WTC11 (cell line): ENCODE measurements around the gene CSTPP1. TPM values are rescaled to one million over a fixed set of nuclear protein-coding genes. Genes with fewer than 3 reads are reported as not detected.
"Not testable (repeated sequence)": the region's sequence is repeated elsewhere in the genome, so short reads cannot be mapped to it uniquely, and the experiment has no call there.

Experiments used
- ATAC-seq: fragments of 200-7000 bp; cut with Tn5 transposase; 2 replicates; pipeline ENCODE4 v1.10.0; 2021; ENCODE audit warnings: mild to moderate bottlenecking, moderate library complexity
- CTCF ChIA-PET: fragments of 300-600 bp; sonication (Branson Sonifier 250); formaldehyde crosslinking; loops from one replicate; lab custom pipeline; 2021; ENCODE audit warnings: antibody characterized with exemption; lab: Charles Lee
- POLR2A ChIA-PET: fragments of 350-600 bp; sonication (Branson Sonifier 250); formaldehyde crosslinking; loops from one replicate; lab custom pipeline; 2021; ENCODE audit warnings: antibody characterized with exemption; lab: Charles Lee
- DNase-seq: peaks from one replicate; pipeline ENCODE4 v3.0.0; 2021; ENCODE audit warnings: low spot score
- H3K27ac Mint-ChIP-seq: 2 replicates; pipeline ENCODE4 v1.8.0; 2021; ENCODE audit warnings: mixed read lengths
- H3K27me3 Mint-ChIP-seq: 2 replicates; pipeline ENCODE4 v1.8.0; 2021; ENCODE audit warnings: low read depth, mild to moderate bottlenecking, moderate library complexity, mixed read lengths
- H3K36me3 Mint-ChIP-seq: 2 replicates; pipeline ENCODE4 v1.8.0; 2021; ENCODE audit warnings: mixed read lengths
- H3K4me1 Mint-ChIP-seq: 2 replicates; pipeline ENCODE4 v1.8.0; 2022; ENCODE audit warnings: mixed read lengths
- H3K4me3 Mint-ChIP-seq: 2 replicates; pipeline ENCODE4 v1.8.0; 2021; ENCODE audit warnings: mild to moderate bottlenecking, moderate library complexity, mixed read lengths
- H3K9me3 Mint-ChIP-seq: 2 replicates; pipeline ENCODE4 v1.8.0; 2021; ENCODE audit warnings: mixed read lengths
- AFF4 ChIP-seq: sonication (generic); formaldehyde crosslinking; IDR thresholded peaks from 2 replicates; pipeline ENCODE4 v1.8.1; 2023; ENCODE audit warnings: mild to moderate bottlenecking, missing genetic modification reagents, borderline replicate concordance
- HMGA2 ChIP-seq: fragments of 250-450 bp; sonication (Bioruptor Pico); IDR thresholded peaks from 2 replicates; pipeline ENCODE4 v1.4.0; 2021; ENCODE audit warnings: mild to moderate bottlenecking, moderate library complexity
- NFE2L1 ChIP-seq: sonication (generic); formaldehyde crosslinking; IDR thresholded peaks from 2 replicates; pipeline ENCODE4 v1.8.1; 2023; ENCODE audit warnings: missing genetic modification reagents
- total RNA-seq: library from RNA; stranded (reverse); gene quantifications from 3 replicates; pipeline ENCODE4 v1.2.3, GENCODE V29; 2021
- TF ChIP-seq, protein P1 (sequence below): sonication (generic); formaldehyde crosslinking; IDR thresholded peaks from 2 replicates; pipeline ENCODE4 v1.8.0; 2023; ENCODE audit warnings: missing genetic modification reagents, mild to moderate bottlenecking, borderline replicate concordance
- TF ChIP-seq, protein P2 (sequence below): sonication (generic); formaldehyde crosslinking; IDR thresholded peaks from 2 replicates; pipeline ENCODE4 v1.8.1; 2022; ENCODE audit warnings: low read depth, missing genetic modification reagents, borderline replicate concordance
- TF ChIP-seq, protein P3 (sequence below): fragments of 250-450 bp; sonication (Bioruptor Pico); IDR thresholded peaks from 2 replicates; pipeline ENCODE4 v1.9.0; 2021; ENCODE audit warnings: mild to moderate bottlenecking, borderline replicate concordance
- TF ChIP-seq, protein P4 (sequence below): fragments of 250-450 bp; sonication (Bioruptor Pico); IDR thresholded peaks from 2 replicates; pipeline ENCODE4 v1.9.0; 2021; ENCODE audit warnings: moderate library complexity, mild to moderate bottlenecking, inconsistent platforms, borderline replicate concordance

Gene CSTPP1
- total RNA-seq, 1 experiment from 2014 or later: 23.6 TPM

DNA sequence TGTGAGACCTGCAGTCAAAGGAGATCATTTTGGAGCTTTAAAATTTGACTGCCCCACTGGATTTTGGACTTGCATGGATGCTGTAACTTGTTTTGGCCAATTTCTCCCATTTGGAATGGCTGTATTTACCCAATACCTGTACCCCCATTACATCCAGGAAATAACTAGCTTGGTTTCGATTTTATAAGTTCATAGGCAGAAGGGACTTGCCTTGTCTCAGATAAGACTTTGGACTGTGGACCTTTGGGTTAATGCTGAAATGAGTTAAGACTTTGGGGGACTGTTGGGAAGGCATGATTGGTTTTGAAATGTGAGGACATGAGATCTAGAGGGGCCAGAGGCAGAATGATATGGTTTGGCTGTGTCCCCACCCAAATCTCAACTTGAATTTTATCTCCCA is 7.9 kb upstream of the CSTPP1 start:
- H3K27me3 Mint-ChIP-seq, ATAC-seq, DNase-seq, H3K27ac Mint-ChIP-seq, H3K4me3 Mint-ChIP-seq, H3K36me3 Mint-ChIP-seq, POLR2A ChIA-PET, H3K4me1 Mint-ChIP-seq: not testable (repeated sequence)
- CTCF ChIA-PET: interaction anchor here (2.7 kb wide), 1 partner anchor 224 kb away, joined by 7 read pairs; no protein-coding TSS in a partner anchor
- H3K9me3 Mint-ChIP-seq: peaks cover 26% of the 10 kb centered on the region

DNA sequence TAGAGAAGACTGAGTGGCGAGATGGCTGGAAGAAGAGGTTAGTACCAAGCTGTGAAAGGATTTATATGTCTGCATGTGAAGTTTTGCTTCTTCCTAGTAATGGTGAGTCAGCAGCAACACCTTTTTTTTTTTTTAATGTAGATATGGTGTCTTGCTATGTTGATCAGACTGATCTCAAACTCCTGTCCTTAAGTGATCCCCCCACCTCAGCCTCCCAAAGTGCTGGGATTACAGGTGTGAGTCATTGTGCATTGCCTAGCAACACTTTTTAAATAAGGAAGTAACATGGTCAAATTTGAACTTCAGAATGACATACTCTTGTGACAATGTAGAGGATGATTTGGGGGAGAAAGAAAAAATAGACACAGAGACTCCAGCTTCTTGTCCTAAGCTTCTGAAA is 6.5 kb upstream of the CSTPP1 start:
- peaks cover 26% of the 10 kb centered on the region for H3K9me3 Mint-ChIP-seq
- DNase-seq (no peak), ATAC-seq (no peak)
- ChIA-PET CTCF (interaction anchor here (2.7 kb wide), 1 partner anchor 223 kb away, joined by 7 read pairs; no protein-coding TSS in a partner anchor), POLR2A (no interaction called here)
- no peaks in the 10 kb centered on the region for H3K4me1 Mint-ChIP-seq
- H3K27ac Mint-ChIP-seq: no peak overlapping the region
- H3K27me3 Mint-ChIP-seq: peaks cover 12% of the 10 kb centered on the region
- H3K4me3 Mint-ChIP-seq: no peak overlapping the region
- H3K36me3 Mint-ChIP-seq: peaks cover 6% of the 10 kb centered on the region; the same call in 1 of the 2 replicates
- TF ChIP-seq, protein P1, sequence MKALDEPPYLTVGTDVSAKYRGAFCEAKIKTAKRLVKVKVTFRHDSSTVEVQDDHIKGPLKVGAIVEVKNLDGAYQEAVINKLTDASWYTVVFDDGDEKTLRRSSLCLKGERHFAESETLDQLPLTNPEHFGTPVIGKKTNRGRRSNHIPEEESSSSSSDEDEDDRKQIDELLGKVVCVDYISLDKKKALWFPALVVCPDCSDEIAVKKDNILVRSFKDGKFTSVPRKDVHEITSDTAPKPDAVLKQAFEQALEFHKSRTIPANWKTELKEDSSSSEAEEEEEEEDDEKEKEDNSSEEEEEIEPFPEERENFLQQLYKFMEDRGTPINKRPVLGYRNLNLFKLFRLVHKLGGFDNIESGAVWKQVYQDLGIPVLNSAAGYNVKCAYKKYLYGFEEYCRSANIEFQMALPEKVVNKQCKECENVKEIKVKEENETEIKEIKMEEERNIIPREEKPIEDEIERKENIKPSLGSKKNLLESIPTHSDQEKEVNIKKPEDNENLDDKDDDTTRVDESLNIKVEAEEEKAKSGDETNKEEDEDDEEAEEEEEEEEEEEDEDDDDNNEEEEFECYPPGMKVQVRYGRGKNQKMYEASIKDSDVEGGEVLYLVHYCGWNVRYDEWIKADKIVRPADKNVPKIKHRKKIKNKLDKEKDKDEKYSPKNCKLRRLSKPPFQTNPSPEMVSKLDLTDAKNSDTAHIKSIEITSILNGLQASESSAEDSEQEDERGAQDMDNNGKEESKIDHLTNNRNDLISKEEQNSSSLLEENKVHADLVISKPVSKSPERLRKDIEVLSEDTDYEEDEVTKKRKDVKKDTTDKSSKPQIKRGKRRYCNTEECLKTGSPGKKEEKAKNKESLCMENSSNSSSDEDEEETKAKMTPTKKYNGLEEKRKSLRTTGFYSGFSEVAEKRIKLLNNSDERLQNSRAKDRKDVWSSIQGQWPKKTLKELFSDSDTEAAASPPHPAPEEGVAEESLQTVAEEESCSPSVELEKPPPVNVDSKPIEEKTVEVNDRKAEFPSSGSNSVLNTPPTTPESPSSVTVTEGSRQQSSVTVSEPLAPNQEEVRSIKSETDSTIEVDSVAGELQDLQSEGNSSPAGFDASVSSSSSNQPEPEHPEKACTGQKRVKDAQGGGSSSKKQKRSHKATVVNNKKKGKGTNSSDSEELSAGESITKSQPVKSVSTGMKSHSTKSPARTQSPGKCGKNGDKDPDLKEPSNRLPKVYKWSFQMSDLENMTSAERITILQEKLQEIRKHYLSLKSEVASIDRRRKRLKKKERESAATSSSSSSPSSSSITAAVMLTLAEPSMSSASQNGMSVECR (CRISPR knock-in tag): no peak
- TF ChIP-seq AFF4 (CRISPR knock-in tag) (no peak), NFE2L1 (CRISPR knock-in tag) (no peak), HMGA2 (CRISPR knock-in tag) (no peak)
- TF ChIP-seq, protein P2, sequence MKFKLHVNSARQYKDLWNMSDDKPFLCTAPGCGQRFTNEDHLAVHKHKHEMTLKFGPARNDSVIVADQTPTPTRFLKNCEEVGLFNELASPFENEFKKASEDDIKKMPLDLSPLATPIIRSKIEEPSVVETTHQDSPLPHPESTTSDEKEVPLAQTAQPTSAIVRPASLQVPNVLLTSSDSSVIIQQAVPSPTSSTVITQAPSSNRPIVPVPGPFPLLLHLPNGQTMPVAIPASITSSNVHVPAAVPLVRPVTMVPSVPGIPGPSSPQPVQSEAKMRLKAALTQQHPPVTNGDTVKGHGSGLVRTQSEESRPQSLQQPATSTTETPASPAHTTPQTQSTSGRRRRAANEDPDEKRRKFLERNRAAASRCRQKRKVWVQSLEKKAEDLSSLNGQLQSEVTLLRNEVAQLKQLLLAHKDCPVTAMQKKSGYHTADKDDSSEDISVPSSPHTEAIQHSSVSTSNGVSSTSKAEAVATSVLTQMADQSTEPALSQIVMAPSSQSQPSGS: no peak
- TF ChIP-seq, protein P3, sequence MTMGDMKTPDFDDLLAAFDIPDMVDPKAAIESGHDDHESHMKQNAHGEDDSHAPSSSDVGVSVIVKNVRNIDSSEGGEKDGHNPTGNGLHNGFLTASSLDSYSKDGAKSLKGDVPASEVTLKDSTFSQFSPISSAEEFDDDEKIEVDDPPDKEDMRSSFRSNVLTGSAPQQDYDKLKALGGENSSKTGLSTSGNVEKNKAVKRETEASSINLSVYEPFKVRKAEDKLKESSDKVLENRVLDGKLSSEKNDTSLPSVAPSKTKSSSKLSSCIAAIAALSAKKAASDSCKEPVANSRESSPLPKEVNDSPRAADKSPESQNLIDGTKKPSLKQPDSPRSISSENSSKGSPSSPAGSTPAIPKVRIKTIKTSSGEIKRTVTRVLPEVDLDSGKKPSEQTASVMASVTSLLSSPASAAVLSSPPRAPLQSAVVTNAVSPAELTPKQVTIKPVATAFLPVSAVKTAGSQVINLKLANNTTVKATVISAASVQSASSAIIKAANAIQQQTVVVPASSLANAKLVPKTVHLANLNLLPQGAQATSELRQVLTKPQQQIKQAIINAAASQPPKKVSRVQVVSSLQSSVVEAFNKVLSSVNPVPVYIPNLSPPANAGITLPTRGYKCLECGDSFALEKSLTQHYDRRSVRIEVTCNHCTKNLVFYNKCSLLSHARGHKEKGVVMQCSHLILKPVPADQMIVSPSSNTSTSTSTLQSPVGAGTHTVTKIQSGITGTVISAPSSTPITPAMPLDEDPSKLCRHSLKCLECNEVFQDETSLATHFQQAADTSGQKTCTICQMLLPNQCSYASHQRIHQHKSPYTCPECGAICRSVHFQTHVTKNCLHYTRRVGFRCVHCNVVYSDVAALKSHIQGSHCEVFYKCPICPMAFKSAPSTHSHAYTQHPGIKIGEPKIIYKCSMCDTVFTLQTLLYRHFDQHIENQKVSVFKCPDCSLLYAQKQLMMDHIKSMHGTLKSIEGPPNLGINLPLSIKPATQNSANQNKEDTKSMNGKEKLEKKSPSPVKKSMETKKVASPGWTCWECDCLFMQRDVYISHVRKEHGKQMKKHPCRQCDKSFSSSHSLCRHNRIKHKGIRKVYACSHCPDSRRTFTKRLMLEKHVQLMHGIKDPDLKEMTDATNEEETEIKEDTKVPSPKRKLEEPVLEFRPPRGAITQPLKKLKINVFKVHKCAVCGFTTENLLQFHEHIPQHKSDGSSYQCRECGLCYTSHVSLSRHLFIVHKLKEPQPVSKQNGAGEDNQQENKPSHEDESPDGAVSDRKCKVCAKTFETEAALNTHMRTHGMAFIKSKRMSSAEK (CRISPR knock-in tag): no peak
- TF ChIP-seq, protein P4, sequence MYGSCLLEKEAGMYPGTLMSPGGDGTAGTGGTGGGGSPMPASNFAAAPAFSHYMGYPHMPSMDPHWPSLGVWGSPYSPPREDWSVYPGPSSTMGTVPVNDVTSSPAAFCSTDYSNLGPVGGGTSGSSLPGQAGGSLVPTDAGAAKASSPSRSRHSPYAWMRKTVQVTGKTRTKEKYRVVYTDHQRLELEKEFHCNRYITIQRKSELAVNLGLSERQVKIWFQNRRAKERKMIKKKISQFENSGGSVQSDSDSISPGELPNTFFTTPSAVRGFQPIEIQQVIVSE (CRISPR knock-in tag): no peak
